Panc1 (cell line): Measurements from ENCODE around the gene MAML3.

Experiments
- POLR2AphosphoS5 ChIP-seq: IDR thresholded peaks from 2 replicates; pipeline ENCODE4 v1.6.1; 2012; ENCODE audit warnings: mild to moderate bottlenecking, low read depth, low read length, moderate library complexity
- SIN3A ChIP-seq: IDR thresholded peaks from 2 replicates; pipeline ENCODE4 v1.6.1; 2012; ENCODE audit warnings: low read depth, mild to moderate bottlenecking, low read length, moderate library complexity, borderline replicate concordance; ENCODE audit not compliant: insufficient read depth
- TCF7L2 ChIP-seq: IDR thresholded peaks from 2 replicates; pipeline ENCODE4 v1.6.1; 2011; ENCODE audit warnings: mild to moderate bottlenecking, low read depth, low read length, inconsistent platforms
- TF ChIP-seq, protein P1 (sequence below): fragments of 450-650 bp; IDR thresholded peaks from 2 replicates; pipeline ENCODE4 v1.5.1; 2017; ENCODE audit warnings: mild to moderate bottlenecking
- TF ChIP-seq, protein P2 (sequence below), 2 experiments: IDR thresholded peaks; 2 replicates each; pipeline ENCODE4 v1.6.1; 2011 to 2012; ENCODE audit warnings: low read depth in 2 of 2, control low read depth in 1 of 2, low read length in 1 of 2, mild to moderate bottlenecking in 1 of 2, moderate library complexity in 1 of 2; ENCODE audit not compliant: insufficient read depth in 1 of 2

DNA sequence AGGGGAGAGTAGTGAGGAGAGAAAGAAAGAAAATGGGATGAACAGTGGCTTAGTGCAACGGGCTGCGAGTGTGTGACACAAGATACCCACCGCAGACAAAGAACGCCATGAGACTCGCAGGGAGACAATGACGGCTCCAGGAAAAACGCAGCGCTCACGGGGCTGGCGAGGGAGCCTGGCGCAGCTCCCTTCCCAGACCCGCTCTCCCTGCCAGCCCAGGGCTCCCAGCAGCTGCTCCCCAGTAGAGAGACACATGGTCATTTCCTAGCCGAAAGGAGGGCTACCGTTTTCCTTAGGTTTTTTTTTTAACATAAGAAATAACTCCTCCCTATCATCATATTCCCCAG lies 149.5 kb downstream of the MAML3 start:
- TF ChIP-seq, protein P1, sequence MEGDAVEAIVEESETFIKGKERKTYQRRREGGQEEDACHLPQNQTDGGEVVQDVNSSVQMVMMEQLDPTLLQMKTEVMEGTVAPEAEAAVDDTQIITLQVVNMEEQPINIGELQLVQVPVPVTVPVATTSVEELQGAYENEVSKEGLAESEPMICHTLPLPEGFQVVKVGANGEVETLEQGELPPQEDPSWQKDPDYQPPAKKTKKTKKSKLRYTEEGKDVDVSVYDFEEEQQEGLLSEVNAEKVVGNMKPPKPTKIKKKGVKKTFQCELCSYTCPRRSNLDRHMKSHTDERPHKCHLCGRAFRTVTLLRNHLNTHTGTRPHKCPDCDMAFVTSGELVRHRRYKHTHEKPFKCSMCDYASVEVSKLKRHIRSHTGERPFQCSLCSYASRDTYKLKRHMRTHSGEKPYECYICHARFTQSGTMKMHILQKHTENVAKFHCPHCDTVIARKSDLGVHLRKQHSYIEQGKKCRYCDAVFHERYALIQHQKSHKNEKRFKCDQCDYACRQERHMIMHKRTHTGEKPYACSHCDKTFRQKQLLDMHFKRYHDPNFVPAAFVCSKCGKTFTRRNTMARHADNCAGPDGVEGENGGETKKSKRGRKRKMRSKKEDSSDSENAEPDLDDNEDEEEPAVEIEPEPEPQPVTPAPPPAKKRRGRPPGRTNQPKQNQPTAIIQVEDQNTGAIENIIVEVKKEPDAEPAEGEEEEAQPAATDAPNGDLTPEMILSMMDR = no peak
- no peak for TF ChIP-seq TCF7L2
- TF ChIP-seq, protein P2, sequence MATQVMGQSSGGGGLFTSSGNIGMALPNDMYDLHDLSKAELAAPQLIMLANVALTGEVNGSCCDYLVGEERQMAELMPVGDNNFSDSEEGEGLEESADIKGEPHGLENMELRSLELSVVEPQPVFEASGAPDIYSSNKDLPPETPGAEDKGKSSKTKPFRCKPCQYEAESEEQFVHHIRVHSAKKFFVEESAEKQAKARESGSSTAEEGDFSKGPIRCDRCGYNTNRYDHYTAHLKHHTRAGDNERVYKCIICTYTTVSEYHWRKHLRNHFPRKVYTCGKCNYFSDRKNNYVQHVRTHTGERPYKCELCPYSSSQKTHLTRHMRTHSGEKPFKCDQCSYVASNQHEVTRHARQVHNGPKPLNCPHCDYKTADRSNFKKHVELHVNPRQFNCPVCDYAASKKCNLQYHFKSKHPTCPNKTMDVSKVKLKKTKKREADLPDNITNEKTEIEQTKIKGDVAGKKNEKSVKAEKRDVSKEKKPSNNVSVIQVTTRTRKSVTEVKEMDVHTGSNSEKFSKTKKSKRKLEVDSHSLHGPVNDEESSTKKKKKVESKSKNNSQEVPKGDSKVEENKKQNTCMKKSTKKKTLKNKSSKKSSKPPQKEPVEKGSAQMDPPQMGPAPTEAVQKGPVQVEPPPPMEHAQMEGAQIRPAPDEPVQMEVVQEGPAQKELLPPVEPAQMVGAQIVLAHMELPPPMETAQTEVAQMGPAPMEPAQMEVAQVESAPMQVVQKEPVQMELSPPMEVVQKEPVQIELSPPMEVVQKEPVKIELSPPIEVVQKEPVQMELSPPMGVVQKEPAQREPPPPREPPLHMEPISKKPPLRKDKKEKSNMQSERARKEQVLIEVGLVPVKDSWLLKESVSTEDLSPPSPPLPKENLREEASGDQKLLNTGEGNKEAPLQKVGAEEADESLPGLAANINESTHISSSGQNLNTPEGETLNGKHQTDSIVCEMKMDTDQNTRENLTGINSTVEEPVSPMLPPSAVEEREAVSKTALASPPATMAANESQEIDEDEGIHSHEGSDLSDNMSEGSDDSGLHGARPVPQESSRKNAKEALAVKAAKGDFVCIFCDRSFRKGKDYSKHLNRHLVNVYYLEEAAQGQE (IDR thresholded peaks at IDR 0.05; ENCODE audit: insufficient read depth in 1 of 2, low read depth in 2 of 2, low read length in 1 of 2) = no peak
- TF ChIP-seq POLR2AphosphoS5 = no peak
- no peak for TF ChIP-seq SIN3A
